Measurements from ENCODE around the gene JUNB.

The JUNB gene

DNA sequence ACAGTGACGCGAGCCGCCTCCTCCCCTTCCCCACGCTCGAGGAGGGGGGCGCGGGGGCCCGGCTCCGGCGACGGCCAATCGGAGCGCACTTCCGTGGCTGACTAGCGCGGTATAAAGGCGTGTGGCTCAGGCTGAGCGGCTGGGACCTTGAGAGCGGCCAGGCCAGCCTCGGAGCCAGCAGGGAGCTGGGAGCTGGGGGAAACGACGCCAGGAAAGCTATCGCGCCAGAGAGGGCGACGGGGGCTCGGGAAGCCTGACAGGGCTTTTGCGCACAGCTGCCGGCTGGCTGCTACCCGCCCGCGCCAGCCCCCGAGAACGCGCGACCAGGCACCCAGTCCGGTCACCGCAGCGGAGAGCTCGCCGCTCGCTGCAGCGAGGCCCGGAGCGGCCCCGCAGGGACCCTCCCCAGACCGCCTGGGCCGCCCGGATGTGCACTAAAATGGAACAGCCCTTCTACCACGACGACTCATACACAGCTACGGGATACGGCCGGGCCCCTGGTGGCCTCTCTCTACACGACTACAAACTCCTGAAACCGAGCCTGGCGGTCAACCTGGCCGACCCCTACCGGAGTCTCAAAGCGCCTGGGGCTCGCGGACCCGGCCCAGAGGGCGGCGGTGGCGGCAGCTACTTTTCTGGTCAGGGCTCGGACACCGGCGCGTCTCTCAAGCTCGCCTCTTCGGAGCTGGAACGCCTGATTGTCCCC, at the start of gene JUNB:
TSS of gene JUNB (plus strand) at position 142 of the 706 bp plus-strand sequence. CDS start at position 428, 286 bp downstream.
- peak; percentile 91 for DNase-seq (ENCODE audit: low spot score)

DNA sequence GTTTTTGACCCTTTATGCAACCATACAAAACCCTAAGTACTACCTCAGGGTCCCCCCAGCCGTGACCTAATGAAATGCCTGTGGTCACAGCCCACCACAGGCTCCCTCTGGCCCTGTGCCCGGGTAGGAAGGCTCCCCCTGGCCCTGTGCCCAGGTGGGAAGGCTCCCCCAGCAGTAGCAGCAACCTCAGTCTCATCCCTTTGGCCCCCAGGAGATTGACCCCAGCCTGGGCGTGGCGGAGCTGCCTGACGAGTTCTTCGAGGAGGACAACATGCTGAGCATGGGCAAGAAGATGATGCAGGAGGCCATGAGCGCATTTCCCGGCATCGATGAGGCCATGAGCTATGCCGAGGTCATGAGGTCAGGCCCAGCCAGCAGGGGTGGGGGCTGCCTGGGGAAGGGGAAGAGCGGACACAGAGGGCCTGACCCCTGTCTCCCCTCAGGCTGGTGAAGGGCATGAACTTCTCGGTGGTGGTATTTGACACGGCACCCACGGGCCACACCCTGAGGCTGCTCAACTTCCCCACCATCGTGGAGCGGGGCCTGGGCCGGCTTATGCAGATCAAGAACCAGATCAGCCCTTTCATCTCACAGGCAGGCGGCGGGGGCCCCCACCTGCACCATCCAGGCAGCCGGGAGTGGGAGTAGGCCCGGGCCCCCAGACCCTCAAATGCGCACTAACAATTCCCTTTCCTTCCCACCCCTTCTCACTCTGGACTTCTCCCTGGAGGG, 46.0 kb upstream of the JUNB start:
- no peak for DNase-seq (ENCODE audit: low spot score)

DNA sequence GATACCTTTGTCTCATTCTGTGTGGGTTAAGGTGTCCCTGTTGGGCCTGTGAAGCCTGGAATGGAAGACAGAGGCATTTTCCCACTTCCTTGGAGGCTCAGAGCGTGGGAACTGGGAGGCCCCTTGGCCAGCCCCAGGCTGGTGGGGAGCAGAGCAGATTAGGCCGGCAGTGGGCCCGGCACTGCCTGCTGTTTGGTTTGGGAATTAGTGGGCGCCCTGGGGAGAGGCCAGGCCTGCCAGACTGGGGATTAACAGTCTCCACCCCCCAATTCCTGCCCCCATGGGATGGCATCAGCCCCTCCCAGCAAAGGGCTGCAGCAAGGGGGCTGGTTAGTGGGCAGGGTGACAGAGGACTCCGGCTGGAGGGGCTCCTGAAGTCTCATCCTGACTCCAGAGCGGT, 42.8 kb upstream of the JUNB start:
- peak; percentile 92 for DNase-seq (ENCODE audit: low spot score)

DNA sequence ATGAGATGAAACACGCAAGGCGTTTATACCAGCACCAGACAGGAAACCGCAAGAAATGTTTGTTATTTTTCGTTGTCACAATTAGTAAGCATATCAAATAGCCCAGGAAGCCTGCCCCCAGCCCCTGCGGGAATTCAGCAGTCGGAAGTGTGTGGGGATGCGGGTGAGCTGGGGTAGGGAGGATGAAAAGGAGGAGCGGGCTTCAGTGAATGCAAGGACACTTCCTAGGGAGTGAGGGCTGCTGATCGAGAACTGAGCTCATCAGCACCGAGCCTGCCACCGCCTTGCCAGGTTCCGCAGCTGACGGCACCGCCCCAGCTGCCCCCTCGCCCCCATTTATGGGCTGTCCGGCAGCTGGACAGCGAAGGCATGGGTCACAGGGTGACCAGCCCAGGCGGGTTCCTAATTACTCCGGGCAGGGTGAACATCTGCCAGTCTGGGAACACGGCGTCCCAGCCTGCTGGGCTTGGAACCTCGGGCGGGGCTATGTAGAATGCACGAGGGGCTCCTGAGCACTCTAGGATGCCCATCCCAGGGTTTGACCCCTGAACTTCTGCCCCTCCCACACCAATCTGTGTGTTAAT, 41.3 kb upstream of the JUNB start:
- DNase-seq (ENCODE audit: low spot score), result no peak

DNA sequence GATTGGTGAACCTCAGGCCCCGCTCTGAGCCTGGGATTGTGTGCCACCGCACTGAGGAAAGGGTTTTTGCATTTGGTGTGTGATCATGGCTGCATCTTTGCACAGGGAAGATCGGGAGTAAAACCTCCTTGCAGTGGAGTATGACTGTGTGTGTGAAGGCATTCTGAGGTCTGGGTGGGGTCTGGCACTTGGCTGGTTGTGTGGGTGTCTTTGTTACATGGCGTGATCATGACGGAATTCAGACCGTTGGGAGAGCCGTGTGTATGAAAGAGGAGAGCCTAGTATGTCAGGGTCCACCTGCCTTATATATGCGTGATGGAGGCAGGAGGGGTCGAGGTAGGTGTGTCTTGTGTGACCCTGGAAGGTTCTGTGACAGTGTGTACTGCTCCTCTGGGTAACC, 40.4 kb upstream of the JUNB start:
- no peak for DNase-seq (ENCODE audit: low spot score)

DNA sequence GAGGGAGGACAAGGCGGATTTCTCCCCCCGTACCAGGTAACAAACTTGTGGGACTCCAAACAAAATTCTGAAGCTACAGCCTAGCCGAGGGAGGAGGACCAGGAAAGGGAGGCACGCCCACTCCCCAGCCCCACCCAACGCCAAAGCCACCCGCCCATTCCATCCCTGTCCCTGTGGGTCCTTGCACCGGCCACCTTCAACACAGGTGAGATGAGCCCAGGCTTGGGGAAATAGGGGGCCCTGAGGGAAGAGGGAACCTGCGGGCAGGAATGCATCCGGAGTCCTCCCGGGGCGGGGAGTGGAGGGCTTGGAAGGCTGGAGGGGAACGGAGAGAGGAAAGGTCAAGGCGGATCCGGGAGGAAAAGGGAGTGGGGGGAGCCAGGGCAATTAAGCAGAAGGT, 39.7 kb upstream of the JUNB start, which contains the start of gene BEST2:
TSS of gene BEST2 (plus strand) at position 157 of the 400 bp plus-strand sequence. CDS start 802 bp downstream, outside the sequence.
- no peak for DNase-seq (ENCODE audit: low spot score)

DNA sequence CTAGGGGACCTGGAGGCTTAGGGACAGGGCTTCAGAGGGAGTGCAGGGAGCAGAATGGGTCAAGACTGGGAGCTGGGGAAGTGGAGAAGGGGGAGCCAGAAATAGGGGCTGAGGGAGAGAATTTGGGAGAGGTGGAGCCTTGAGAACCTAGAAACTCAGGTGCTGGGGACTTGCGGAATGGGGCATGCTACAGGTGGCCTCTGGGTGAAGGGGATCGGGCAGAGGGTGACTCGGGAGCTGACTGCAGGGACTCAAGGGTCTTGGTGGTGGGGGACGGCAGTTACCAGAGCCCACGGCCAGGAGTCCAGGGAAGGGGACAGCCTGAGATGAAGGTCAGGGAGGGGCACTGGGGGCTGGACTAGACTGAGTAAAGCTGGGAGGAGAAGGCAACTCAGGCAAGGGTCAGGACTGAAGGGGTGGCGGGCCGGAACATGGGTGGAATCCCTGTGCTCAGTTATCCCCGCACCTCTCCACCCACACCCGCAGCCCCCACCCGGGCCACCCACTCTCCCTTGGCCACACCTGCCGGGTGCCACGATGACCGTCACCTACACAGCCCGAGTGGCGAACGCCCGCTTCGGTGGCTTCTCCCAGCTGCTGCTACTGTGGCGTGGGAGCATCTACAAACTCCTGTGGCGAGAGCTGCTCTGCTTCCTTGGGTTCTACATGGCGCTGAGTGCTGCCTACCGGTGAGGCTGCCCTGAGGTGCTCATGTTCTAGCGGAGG, 39.1 kb upstream of the JUNB start:
- DNase-seq (ENCODE audit: low spot score), result no peak

DNA sequence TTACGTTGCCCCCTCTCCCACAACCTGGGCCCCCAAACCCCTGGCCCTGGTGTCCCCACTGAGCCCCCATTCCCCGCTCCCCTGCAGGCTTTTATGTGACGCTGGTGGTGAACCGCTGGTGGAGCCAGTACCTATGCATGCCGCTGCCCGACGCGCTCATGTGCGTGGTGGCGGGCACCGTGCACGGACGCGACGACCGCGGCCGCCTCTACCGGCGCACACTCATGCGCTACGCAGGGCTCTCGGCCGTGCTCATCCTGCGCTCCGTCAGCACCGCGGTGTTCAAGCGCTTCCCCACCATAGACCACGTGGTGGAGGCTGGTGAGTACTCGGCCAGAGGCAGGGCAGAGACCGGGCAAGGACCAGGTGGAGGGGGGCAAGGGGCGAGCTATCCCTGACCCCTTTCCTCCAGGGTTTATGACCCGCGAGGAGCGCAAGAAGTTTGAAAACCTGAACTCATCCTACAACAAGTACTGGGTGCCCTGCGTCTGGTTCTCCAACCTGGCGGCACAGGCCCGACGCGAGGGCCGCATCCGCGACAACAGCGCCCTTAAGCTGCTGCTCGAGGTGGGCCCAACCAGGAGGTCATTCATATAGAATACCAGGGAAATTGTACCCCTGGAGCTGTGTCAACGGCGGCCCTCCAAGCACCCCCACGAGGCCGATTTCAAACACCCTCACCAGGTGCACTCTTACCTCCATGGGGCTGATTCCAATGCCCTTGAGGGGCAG, 36.7 kb upstream of the JUNB start:
- DNase-seq (ENCODE audit: low spot score), result no peak

DNA sequence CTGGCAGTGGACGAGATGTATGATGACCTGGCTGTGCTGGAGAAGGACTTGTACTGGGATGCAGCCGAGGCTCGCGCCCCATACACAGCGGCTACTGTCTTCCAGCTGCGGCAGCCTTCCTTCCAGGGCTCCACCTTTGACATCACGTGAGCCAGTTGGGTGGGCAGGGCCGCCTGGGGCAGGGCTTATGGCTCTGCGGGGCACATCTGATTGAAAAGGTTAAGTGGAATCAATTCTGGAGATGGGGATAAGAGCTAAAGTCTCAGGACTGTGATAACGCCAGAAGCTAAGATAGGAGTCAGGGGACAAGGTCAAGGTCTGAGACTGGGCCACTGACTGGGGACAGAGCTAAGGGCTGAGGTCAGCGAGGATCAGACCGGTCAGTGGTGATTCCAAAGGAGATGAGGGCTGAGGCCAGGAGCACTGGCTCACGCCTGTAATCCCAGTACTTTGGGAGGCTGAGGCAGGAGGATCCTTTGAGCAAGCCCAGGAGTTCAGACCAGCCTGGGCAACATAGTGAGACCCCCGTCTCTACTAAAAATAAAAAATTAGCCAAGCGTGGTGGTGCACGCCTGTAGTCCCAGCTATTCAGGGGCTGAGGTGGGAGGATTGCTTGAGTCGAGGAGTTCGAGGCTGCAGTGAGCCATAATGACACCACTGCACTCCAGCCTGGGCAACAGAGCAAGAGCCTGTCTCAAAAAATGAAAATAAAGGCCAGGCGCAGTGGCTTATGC, 35.0 kb upstream of the JUNB start:
- DNase-seq (ENCODE audit: low spot score), result no peak

DNA sequence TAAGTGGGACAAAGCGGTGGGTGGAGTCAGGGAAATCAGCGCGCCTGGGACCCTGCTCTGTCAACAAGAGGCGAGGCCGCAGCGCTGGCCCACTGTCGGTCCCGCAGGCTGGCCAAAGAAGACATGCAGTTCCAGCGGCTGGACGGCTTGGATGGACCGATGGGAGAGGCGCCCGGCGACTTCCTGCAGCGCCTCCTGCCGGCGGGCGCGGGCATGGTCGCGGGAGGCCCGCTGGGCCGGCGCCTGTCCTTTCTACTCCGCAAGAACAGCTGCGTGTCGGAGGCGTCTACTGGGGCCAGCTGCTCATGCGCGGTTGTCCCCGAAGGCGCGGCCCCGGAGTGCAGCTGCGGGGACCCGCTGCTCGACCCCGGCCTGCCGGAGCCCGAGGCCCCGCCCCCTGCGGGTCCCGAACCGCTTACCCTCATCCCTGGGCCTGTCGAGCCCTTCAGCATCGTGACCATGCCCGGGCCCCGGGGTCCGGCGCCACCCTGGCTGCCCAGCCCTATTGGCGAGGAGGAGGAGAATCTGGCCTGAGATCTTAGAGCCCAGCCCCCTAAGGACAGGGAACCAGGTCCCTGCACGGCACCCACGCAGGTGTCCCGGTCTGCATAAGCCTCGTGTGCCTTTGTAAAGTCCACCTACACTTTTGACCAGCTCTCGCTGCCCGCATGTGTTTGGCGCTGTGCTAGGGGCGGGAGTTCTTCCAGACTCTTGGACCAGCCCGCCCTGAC, 33.6 kb upstream of the JUNB start:
- peak; percentile 95 for DNase-seq (ENCODE audit: low spot score)

DNA sequence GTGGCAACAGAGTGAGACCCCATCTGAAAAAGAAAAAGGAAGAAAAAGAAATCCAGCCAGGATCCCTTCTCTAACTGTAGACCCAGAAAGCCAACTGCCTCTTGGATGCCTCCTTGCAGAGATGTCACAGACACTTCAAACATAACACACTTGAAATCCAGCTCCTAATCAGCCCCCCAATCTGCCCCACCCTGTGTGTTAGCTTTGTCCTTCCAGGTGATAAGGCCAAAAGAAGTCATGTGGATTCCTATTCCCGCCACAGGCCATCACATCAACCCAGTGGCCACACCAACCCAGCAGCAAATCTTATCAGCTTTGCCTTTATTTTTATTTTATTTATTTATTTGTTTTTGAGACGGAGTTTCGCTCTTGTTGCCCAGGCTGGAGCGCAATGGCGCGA, 31.6 kb upstream of the JUNB start:
- DNase-seq (ENCODE audit: low spot score), result no peak

DNA sequence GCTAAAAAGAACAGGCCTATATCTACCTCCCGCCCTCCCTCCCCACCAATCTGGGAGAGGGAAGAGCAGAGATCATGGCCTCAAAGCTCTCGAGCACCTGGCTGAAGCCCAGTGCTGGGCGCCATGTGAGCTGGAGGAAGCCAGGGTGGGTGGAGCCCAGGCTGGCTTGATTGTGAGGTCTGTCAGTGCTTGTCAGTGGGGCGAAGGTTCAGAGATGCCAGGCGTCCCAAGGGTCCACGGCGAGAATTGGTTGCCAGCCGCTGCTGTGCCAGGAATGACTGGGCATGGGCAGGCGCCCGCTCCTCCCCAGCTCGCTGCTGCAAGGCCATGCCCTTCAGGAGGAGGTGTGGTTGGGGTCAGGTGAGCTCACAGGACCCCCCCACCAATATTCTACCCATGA, 28.2 kb upstream of the JUNB start:
- no peak for DNase-seq (ENCODE audit: low spot score)

DNA sequence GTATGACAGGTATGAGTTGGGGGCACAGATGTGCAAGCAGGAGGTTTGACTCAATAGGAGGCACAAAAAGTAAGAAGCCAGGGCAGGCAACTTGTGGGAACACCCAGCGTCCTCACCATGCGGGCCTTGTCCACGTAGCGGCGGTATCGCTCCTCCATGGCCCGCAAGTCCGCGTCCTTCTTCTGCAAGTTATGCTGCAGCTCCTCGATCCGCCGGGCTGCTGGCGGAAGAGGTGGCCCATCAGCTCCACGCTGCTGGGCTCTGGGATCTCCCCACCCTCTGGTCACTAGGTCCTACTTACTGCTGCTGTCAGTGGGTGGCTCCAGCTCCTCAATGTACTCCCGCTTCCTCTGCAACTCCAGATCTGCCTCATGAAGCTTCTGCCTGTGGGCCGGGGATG, 26.6 kb upstream of the JUNB start:
- no peak for DNase-seq (ENCODE audit: low spot score)

DNA sequence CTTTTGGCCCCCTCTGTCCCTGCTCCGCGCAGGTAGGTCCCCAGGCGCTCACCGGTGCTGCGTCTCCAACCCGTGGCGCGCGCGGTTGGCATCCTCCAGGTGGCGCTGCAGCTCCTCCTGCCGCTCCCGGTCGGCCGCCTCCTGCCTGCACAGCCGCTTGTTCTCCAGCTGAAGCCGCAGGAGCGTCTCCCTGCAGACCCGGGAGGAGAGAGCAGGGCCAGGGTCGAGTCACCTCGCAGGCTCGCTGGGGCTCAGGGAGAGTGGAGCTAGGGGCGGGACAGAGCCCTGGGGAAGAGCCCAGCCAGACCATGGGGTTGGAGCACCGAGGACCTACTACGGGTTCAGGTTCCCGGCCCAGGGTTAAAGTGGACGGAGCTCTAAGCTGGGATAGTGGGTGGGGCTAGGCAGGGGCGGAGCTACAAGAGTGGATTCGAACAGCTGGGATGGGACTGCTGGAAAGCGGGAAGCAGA, 25.2 kb upstream of the JUNB start:
- peak; percentile 93 for DNase-seq (ENCODE audit: low spot score)

DNA sequence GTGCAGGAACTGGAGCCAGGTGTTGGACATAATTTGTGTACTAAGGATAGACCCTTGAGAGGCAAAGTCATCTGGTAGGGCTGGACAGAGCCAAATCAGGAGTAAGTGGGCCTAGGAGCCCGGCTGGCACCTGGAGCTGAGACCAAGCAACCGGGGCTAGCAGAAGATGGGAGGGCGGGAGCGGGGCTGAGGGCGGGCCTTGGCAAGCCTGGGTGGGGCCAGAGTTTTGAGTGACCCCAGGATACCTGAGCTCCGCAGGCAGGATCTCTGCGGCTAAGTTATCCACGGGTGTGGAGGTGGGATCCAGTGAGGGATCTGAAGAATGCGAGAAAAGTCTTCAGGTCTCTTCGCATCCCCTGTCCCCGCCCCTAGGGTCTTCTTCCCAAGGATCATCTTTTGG, 24.1 kb upstream of the JUNB start:
- no peak for DNase-seq (ENCODE audit: low spot score)

DNA sequence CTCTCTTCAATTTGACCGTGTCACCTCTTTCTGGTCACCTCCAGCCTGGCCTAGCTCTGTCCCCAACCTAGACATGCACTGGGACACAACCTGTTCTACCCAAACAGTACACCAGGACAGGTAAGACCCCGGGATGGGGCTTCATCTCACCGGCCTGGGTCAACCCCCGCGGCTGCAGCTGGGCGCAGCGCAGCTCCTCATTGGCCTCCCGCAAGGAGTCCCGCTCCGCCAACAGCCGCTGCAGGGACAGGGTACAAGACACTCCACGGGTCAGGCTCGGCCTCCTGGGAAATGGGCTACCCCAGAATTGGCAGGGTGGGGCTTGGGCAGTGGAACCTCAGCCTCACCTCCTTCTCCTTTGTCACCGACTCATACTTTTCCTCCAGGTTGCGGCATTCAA, 23.6 kb upstream of the JUNB start:
- no peak for DNase-seq (ENCODE audit: low spot score)

DNA sequence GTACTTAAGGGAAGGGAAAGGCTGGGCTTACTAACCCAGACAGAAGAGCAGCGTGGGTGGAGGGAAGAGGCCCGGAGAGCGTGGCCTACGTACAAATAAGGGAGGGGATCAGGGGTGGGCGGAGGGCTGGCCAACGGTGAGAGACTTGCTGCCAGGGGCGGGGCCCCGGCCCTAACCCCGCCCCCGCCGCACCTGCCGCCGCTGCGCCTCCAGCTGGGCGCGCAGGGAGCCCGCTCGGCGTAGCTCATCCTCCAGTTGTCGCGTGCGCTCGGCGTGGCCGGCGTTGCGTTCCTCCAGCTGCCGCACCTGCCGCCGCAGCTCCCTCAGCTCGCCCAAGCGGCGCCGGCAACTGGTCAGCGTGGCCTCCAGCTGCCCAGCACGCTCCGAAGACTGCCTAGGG, 21.6 kb upstream of the JUNB start:
- DNase-seq (ENCODE audit: low spot score), result no peak

DNA sequence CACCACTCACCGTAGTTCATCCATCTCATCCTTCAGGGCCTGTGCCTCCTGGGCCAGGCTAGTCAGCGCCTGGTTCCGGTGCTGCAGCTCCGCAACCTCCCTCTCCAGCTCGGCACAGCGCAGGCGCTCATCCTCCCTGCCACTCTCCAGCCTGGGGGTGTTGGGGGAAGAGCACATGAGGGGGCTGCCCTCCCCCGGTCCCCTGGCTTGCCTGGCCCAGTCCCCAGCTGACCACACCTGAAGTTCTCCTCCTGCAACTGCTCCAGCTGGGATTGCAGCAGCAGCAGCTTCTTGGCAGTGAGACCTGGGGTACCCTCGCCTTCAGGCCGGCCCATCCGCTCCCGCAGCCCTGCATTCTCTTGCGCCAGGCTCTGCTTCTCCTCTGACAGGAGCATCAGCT, 20.4 kb upstream of the JUNB start:
- no peak for DNase-seq (ENCODE audit: low spot score)

DNA sequence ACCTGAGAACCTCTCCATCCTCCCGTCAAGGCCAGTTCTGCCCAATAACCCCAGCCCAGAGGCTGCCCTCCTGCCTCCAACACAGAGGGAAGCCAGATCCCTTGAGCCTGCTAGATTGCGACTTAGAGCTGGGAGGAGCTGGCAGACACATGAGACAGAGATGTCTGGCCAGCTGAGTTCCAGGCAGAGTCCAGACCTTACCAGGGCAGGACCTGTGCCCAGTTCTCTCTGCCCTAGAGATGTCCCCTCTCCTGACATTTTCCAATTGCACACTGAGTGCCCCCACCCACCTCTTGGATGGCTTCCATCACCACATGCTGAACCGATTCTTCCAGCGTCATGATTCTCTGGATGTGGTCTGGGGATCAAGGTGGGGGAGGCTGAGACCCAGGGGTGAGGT, 19.0 kb upstream of the JUNB start:
- no peak for DNase-seq (ENCODE audit: low spot score)

DNA sequence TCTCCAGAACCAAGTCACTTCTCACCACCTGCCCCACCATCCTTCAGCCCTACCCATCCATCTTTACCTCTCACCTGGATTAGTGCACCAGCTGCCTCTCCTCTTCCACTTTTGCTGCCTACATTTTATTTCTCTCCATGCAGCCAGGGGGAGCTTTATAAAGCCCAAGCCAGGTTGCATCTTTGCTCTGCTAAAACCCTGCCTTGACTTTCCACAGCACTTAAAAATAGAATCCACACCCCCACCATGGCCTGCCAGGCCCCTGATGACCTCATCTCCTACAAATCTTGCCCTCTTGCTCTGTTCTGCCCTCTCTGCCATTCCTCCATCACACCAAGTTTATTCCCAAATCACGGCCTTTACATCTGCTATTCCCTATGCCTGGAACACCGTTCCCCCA, 17.7 kb upstream of the JUNB start:
- no peak for DNase-seq (ENCODE audit: low spot score)

All from D341Med (cell line).